Measurements from ENCODE around the gene ATP5ME.

DNA sequence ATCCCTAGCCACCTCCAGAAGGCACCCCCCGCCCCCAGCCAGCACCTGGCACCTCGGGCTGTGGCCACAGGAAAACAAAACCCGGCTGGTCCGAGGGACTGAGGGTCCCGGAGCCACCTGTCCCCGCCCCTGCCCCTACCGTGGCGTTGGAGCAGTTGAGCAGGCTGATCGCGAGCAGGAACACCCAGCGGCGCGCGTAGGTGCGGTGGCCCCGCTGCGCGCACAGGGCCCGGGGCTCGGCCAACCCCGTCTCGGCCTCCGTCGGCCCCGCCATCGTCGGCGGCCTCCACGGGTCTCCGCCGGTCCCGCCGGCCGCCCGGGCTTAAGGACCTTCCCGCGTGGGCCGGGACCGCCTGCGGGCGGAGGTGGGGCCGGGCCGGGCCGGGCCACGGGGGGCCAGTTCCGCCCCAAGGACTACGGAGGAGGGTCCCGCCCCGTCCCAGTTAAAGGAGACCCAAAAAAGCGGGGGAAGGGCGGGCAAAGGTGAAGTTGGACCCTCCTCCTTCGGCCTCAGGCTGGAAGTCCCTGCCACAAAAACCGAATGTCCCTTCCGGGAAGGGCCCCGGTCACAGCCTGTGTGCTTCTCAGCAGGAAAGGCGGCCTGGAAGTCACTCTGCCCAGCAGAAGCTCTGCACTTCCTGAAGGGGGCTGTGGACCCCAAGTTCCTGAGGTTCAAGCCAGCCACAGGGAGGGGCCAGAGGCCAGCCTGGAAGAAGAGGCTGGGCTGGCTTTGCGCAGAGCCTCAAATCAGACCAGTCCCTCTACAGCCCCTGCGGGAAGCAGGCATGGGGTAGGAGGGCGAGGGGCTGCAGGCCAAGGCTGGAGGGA is 15.0 kb upstream of the ATP5ME start, which contains the start of gene SLC49A3:
- TF ChIP-seq YY1 (IDR thresholded peaks at IDR 0.05; ENCODE audit: low read depth): no peak
- TF ChIP-seq, protein P1, sequence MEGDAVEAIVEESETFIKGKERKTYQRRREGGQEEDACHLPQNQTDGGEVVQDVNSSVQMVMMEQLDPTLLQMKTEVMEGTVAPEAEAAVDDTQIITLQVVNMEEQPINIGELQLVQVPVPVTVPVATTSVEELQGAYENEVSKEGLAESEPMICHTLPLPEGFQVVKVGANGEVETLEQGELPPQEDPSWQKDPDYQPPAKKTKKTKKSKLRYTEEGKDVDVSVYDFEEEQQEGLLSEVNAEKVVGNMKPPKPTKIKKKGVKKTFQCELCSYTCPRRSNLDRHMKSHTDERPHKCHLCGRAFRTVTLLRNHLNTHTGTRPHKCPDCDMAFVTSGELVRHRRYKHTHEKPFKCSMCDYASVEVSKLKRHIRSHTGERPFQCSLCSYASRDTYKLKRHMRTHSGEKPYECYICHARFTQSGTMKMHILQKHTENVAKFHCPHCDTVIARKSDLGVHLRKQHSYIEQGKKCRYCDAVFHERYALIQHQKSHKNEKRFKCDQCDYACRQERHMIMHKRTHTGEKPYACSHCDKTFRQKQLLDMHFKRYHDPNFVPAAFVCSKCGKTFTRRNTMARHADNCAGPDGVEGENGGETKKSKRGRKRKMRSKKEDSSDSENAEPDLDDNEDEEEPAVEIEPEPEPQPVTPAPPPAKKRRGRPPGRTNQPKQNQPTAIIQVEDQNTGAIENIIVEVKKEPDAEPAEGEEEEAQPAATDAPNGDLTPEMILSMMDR (IDR thresholded peaks at IDR 0.05): no peak

Measured in SK-N-SH (cell line).